Kidney tubule cell (primary cell): Measurements from ENCODE around the gene ISX.

Source experiments
- DNase-seq: peaks from one replicate; pipeline ENCODE4 v3.0.0-alpha.2; 2018; ENCODE audit warnings: low spot score

Gene ISX

GRCh38 chr22:35113341-35113740 lies 47.4 kb downstream of the ISX start:
- DNase-seq, result no peak

- DNase-seq, result no peak
Observed at GRCh38 chr22:35114131-35114980, 48.4 kb downstream of the ISX start.

DNA sequence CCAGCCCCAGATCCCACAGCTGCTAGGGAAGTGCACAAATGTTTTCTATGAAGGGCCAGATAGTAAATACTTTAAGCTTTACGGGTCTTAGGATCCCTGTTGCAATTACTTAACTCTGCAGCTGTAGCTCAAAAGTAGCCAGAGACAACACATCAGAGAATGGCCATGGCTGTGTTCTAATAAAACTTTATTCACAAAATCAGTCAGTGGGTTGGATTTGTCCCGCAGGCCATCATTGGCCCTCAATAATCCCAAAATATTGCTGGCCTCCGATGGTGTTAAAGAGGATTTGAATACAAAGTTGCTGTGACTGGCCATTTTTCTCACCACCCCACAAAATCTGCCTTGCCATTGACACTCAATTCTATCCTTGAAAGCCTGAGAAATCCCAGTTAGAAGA lies 49.6 kb downstream of the ISX start:
- DNase-seq, result no peak

DNA sequence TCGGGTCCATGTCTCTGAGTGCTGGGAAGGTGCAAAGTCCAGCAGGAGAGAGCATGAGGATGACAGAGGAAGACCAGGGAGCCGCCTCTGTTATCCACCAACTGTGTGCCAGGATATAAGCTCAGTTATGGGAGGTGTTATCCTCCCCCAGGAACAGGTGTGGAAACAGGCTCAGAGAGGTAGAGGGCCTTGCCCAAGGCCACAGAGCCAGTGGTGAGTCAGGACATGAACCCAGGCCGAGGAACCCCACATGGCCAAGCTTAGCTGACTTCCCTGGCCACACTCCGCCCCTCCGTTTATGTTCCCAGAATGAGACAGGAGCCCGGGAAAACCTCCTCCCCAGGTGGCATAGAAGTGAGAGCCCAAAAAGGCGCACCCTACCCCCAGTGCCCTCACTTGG lies 50.3 kb downstream of the ISX start:
- DNase-seq, result no peak

DNA sequence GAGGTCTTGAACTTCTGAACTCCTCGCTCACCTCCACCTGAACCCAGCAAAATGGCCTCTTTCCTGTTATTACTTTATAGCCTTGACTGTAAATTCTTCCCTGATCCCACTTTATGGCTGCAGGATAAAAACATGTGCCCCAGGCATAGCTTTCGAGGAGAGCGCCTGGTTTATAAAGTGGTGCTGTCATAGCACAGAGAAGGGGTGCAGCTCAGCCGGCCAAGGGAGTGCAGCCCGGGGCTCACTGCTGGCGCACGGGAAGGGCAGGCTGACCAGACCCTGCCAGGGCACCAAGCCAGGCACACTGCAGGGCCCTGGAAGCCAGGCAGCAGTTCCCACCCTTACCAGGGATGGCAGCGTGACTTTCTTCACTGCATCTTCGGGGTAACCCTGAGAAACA lies 50.9 kb downstream of the ISX start:
- DNase-seq, result no peak

GRCh38 chr22:35119494-35119893 lies 53.5 kb downstream of the ISX start:
- no peak for DNase-seq

GRCh38 chr22:35124691-35125219 lies 58.8 kb downstream of the ISX start:
- no peak for DNase-seq

DNA sequence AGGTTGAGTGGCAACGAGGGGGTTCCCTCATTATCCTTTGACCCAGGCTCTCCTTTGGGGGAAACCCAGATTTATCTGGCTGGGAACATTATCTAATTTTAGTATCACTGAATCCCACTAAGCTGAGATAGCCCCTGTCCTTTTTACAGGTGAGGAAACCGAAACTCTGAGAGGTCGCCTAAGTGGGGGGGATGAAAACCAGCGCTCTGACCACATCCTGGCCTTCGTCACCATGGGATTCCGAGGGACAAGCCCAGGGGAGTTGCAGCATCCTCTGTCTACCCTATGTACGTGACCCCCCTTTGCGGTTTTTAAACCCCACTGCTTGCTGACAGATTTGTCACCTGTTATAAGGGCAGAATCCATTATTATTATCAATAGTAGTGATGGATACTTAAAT lies 61.0 kb downstream of the ISX start:
- DNase-seq, result no peak

DNA sequence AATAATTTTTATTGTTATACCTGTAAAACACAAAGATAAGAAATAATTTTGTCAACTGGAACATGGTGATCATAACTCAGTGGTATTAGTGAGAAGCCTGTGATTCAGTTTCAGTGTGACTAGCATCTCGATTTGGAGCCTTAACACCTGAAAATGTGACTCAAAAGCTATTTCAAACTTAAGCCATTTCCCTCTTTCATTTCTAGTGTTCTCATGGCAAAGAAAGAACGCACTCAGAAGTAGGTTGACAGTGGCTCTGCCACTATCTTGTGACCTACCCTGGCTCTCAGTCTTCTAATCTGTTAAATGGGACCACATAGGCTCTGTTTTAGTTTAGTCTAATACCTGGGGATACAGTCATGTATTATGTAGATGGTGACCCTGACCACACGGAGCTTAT lies 62.7 kb downstream of the ISX start:
- DNase-seq, result no peak

- no peak for DNase-seq
Observed at GRCh38 chr22:35131525-35132000, 65.6 kb downstream of the ISX start.

DNA sequence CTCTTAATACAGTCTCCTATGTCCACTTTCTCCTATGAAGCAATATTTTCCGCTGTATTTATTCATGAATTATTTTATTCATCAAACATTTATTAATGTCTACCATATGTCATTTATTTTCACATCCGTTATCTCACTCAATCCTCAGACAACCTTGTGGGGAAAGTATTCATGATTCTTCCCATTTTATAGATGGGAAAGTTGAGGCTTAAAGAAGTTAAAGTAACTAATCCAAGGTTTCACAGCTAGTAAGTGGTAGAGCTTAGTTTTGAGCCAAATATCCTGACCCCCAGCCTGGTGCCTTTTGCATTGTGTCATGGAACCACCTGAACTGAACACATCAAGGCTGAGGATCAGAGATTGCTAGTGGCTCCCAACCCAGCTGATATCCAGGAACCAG lies 66.6 kb downstream of the ISX start:
- DNase-seq, result no peak

DNA sequence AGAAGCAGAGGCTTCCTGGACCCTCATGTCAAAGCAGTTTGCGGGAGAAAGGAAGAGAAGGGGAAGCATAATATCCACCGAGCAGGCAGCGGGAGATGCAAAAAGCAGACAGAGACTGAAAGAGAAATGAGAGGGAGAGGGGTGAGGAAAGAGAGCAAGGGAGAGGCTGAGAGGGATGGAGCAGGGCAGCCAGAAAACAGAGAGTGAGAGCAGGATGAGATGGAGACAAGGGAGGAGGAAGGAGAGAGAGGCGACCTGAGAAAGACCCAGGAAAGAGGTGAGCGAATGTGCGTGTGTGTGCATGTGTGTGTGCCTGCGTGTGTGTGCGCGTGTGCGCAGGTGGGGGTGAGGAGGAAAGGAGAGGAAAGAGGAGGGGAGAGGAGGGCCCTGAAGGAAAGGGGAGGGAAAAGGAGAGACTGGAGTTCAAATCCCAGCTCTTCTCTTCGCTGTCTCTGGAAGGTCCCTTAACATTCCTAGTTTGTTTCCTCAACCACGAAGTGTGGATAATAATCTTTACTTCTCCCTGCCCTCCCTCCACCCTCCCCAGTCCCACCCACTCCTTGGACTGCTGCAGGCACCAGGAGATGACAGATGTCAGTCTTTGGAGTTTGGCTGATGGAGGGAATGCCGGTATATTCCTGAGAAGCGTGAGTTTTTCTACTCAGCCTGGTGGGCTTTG lies 67.9 kb downstream of the ISX start:
- no peak for DNase-seq

DNA sequence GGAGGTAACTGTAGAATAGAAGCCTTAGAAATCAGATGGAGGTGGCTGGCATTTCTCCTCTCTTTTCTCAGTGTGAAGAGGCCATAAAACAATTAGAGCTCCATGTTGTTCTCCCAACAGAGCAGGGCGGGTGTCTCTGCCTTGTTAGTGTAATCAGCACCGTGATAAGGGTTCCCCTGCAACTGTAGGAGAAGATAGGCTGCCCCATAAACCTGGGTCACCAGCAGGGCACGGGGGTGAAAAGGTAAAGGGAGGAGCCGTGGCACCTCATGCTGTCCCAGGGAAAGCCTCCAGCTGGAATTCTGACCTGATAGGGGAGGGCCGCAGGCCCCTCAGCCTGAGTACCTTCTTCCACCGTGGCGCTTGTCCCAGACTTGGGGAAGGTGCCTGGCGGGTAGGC lies 68.7 kb downstream of the ISX start:
- DNase-seq, result no peak

DNA sequence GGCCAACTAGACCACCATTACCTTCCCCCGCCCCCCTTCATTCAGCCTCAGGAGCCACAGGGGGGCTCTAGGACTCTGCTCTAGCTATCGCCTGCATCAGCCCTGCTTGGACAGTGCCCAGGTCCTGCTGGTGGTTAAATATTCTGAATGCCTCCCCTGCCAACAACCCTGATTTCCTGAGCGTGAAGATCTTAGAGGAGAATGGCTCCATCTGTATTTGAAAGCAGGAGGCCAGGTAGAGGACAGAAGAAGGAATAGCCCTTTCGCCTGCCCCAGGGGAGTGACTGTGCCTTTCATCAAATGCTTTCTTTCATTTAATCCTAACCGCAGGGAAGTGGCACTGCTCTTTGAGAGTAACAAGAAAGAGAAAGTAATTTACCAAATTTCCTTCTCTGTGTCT lies 69.2 kb downstream of the ISX start:
- no peak for DNase-seq
